ENCODE measurements around the gene CRTAC1. TPM values are rescaled to one million over a fixed set of nuclear protein-coding genes. Genes with fewer than 3 reads are reported as not detected.
A peak's percentile ranks its signal among the peaks of the same experiment; 100 is the strongest.

CRTAC1 gene
- total and polyA plus RNA-seq, 4 donors = 12.1 to 74.9 (median 50.3) TPM

GRCh38 chr10:97830064-97830463, 200.4 kb downstream of the CRTAC1 start:
- Histone ChIP-seq H3K9me3 (ENCODE audit: control insufficient read depth, insufficient read depth, low read length) (no peaks in the 10 kb centered on the region), H3K4me1 (ENCODE audit: control insufficient read depth, insufficient read depth, low read length) (peaks cover 24% of the 10 kb centered on the region), H3K27me3 (ENCODE audit: control insufficient read depth, insufficient read depth, low read length) (no peaks in the 10 kb centered on the region), H3K27ac (ENCODE audit: low read depth, low read length) (no peak overlapping the region), H3K4me3 (ENCODE audit: low read depth, low read length) (no peak overlapping the region), H3K36me3 (ENCODE audit: control insufficient read depth, insufficient read depth, low read length) (no peaks in the 10 kb centered on the region)
- DNase-seq (ENCODE audit: low read depth in 4 of 6, low spot score in 6 of 6) = no peak
- WGBS (ENCODE audit: insufficient coverage) = 30% methylated on average over 1 of the region's 3 CpGs

GRCh38 chr10:97828721-97829120, 201.7 kb downstream of the CRTAC1 start:
- Histone ChIP-seq H3K27me3 (ENCODE audit: control insufficient read depth, insufficient read depth, low read length) (no peaks in the 10 kb centered on the region), H3K4me1 (ENCODE audit: control insufficient read depth, insufficient read depth, low read length) (peaks cover 27% of the 10 kb centered on the region), H3K4me3 (ENCODE audit: low read depth, low read length) (no peak overlapping the region), H3K36me3 (ENCODE audit: control insufficient read depth, insufficient read depth, low read length) (no peaks in the 10 kb centered on the region), H3K9me3 (ENCODE audit: control insufficient read depth, insufficient read depth, low read length) (no peaks in the 10 kb centered on the region), H3K27ac (ENCODE audit: low read depth, low read length) (no peak overlapping the region)
- WGBS (ENCODE audit: insufficient coverage) = 65% methylated on average over 2 of the region's 2 CpGs
- no peak for DNase-seq (ENCODE audit: low read depth in 4 of 6, low spot score in 6 of 6)

- WGBS (ENCODE audit: insufficient coverage) = 36% methylated on average over 8 of the region's 10 CpGs
- H3K27ac ChIP-seq (ENCODE audit: low read depth, low read length) = no peak overlapping the region
- no peak overlapping the region for H3K4me3 ChIP-seq (ENCODE audit: low read depth, low read length)
- H3K36me3 ChIP-seq (ENCODE audit: control insufficient read depth, insufficient read depth, low read length) = no peaks in the 10 kb centered on the region
- H3K4me1 ChIP-seq (ENCODE audit: control insufficient read depth, insufficient read depth, low read length) = peaks cover 27% of the 10 kb centered on the region
- no peaks in the 10 kb centered on the region for H3K27me3 ChIP-seq (ENCODE audit: control insufficient read depth, insufficient read depth, low read length)
- peak in 2 of 6 donors; percentile 34 to 42 for DNase-seq (ENCODE audit: low read depth in 4 of 6, low spot score in 6 of 6)
- no peaks in the 10 kb centered on the region for H3K9me3 ChIP-seq (ENCODE audit: control insufficient read depth, insufficient read depth, low read length)
Observed at GRCh38 chr10:97827702-97828291, 202.6 kb downstream of the CRTAC1 start.

GRCh38 chr10:97826892-97827291, 203.5 kb downstream of the CRTAC1 start:
- no peaks in the 10 kb centered on the region for H3K27me3 ChIP-seq (ENCODE audit: control insufficient read depth, insufficient read depth, low read length)
- peaks cover 33% of the 10 kb centered on the region for H3K4me1 ChIP-seq (ENCODE audit: control insufficient read depth, insufficient read depth, low read length)
- no peak overlapping the region for H3K4me3 ChIP-seq (ENCODE audit: low read depth, low read length)
- WGBS (ENCODE audit: insufficient coverage) = 89% methylated on average over 1 of the region's 1 CpG
- no peak for DNase-seq (ENCODE audit: low read depth in 4 of 6, low spot score in 6 of 6)
- no peaks in the 10 kb centered on the region for H3K9me3 ChIP-seq (ENCODE audit: control insufficient read depth, insufficient read depth, low read length)
- no peaks in the 10 kb centered on the region for H3K36me3 ChIP-seq (ENCODE audit: control insufficient read depth, insufficient read depth, low read length)
- H3K27ac ChIP-seq (ENCODE audit: low read depth, low read length) = no peak overlapping the region

- H3K9me3 ChIP-seq (ENCODE audit: control insufficient read depth, insufficient read depth, low read length) = no peaks in the 10 kb centered on the region
- WGBS (ENCODE audit: insufficient coverage) = 80% methylated on average over 12 of the region's 12 CpGs
- H3K27ac ChIP-seq (ENCODE audit: low read depth, low read length) = no peak overlapping the region
- peak in 1 of 6 donors; percentile 32 for DNase-seq (ENCODE audit: low read depth in 4 of 6, low spot score in 6 of 6)
- H3K27me3 ChIP-seq (ENCODE audit: control insufficient read depth, insufficient read depth, low read length) = no peaks in the 10 kb centered on the region
- no peak overlapping the region for H3K4me3 ChIP-seq (ENCODE audit: low read depth, low read length)
- H3K4me1 ChIP-seq (ENCODE audit: control insufficient read depth, insufficient read depth, low read length) = peaks cover 37% of the 10 kb centered on the region
- H3K36me3 ChIP-seq (ENCODE audit: control insufficient read depth, insufficient read depth, low read length) = no peaks in the 10 kb centered on the region
Observed at GRCh38 chr10:97825020-97825760, 205.2 kb downstream of the CRTAC1 start.

- H3K27me3 ChIP-seq (ENCODE audit: control insufficient read depth, insufficient read depth, low read length) = no peaks in the 10 kb centered on the region
- no peaks in the 10 kb centered on the region for H3K9me3 ChIP-seq (ENCODE audit: control insufficient read depth, insufficient read depth, low read length)
- no peak overlapping the region for H3K27ac ChIP-seq (ENCODE audit: low read depth, low read length)
- H3K4me1 ChIP-seq (ENCODE audit: control insufficient read depth, insufficient read depth, low read length) = peaks cover 32% of the 10 kb centered on the region
- no peaks in the 10 kb centered on the region for H3K36me3 ChIP-seq (ENCODE audit: control insufficient read depth, insufficient read depth, low read length)
- H3K4me3 ChIP-seq (ENCODE audit: low read depth, low read length) = no peak overlapping the region
- 73% methylated on average over 12 of the region's 12 CpGs for WGBS (ENCODE audit: insufficient coverage)
- no peak for DNase-seq (ENCODE audit: low read depth in 4 of 6, low spot score in 6 of 6)
Observed at GRCh38 chr10:97823734-97824133, 206.7 kb downstream of the CRTAC1 start.

GRCh38 chr10:97822261-97822687, 208.1 kb downstream of the CRTAC1 start:
- Histone ChIP-seq H3K36me3 (ENCODE audit: control insufficient read depth, insufficient read depth, low read length) (no peaks in the 10 kb centered on the region), H3K27ac (ENCODE audit: low read depth, low read length) (no peak overlapping the region), H3K27me3 (ENCODE audit: control insufficient read depth, insufficient read depth, low read length) (no peaks in the 10 kb centered on the region), H3K4me3 (ENCODE audit: low read depth, low read length) (no peak overlapping the region), H3K9me3 (ENCODE audit: control insufficient read depth, insufficient read depth, low read length) (no peaks in the 10 kb centered on the region), H3K4me1 (ENCODE audit: control insufficient read depth, insufficient read depth, low read length) (peaks cover 20% of the 10 kb centered on the region)
- WGBS (ENCODE audit: insufficient coverage) = 64% methylated on average over 9 of the region's 10 CpGs
- DNase-seq (ENCODE audit: low read depth in 4 of 6, low spot score in 6 of 6) = no peak

GRCh38 chr10:97821308-97822038, 208.9 kb downstream of the CRTAC1 start:
- 49% methylated on average over 6 of the region's 9 CpGs for WGBS (ENCODE audit: insufficient coverage)

GRCh38 chr10:97820096-97820704, 210.2 kb downstream of the CRTAC1 start:
- WGBS (ENCODE audit: insufficient coverage) = 88% methylated on average over 5 of the region's 8 CpGs
- H3K4me1 ChIP-seq (ENCODE audit: control insufficient read depth, insufficient read depth, low read length) = peaks cover 17% of the 10 kb centered on the region
- H3K9me3 ChIP-seq (ENCODE audit: control insufficient read depth, insufficient read depth, low read length) = no peaks in the 10 kb centered on the region
- no peaks in the 10 kb centered on the region for H3K36me3 ChIP-seq (ENCODE audit: control insufficient read depth, insufficient read depth, low read length)
- no peak for DNase-seq (ENCODE audit: low read depth in 4 of 6, low spot score in 6 of 6)
- H3K27me3 ChIP-seq (ENCODE audit: control insufficient read depth, insufficient read depth, low read length) = no peaks in the 10 kb centered on the region
- no peak overlapping the region for H3K4me3 ChIP-seq (ENCODE audit: low read depth, low read length)
- no peak overlapping the region for H3K27ac ChIP-seq (ENCODE audit: low read depth, low read length)

More at GRCh38 chr10:97821308-97822038, 208.9 kb downstream of the CRTAC1 start:
- no peaks in the 10 kb centered on the region for H3K27me3 ChIP-seq (ENCODE audit: control insufficient read depth, insufficient read depth, low read length)
- no peak overlapping the region for H3K27ac ChIP-seq (ENCODE audit: low read depth, low read length)
- DNase-seq (ENCODE audit: low read depth in 4 of 6, low spot score in 6 of 6) = peak in 2 of 6 donors; percentile 27 to 39
- H3K4me3 ChIP-seq (ENCODE audit: low read depth, low read length) = no peak overlapping the region
- no peaks in the 10 kb centered on the region for H3K9me3 ChIP-seq (ENCODE audit: control insufficient read depth, insufficient read depth, low read length)
- H3K36me3 ChIP-seq (ENCODE audit: control insufficient read depth, insufficient read depth, low read length) = no peaks in the 10 kb centered on the region
- peaks cover 20% of the 10 kb centered on the region for H3K4me1 ChIP-seq (ENCODE audit: control insufficient read depth, insufficient read depth, low read length)
